Ecto neural progenitor cell (in vitro differentiated cells): ENCODE measurements around the gene PITX3.
A peak's percentile ranks its signal among the peaks of the same experiment; 100 is the strongest.
"Not testable (repeated sequence)": the region's sequence is repeated elsewhere in the genome, so short reads cannot be mapped to it uniquely, and the experiment has no call there.

Experiments
- DNase-seq: peaks from one replicate; pipeline ENCODE4 v3.0.0-alpha.2; 2018; ENCODE audit warnings: low spot score

The PITX3 gene

DNA sequence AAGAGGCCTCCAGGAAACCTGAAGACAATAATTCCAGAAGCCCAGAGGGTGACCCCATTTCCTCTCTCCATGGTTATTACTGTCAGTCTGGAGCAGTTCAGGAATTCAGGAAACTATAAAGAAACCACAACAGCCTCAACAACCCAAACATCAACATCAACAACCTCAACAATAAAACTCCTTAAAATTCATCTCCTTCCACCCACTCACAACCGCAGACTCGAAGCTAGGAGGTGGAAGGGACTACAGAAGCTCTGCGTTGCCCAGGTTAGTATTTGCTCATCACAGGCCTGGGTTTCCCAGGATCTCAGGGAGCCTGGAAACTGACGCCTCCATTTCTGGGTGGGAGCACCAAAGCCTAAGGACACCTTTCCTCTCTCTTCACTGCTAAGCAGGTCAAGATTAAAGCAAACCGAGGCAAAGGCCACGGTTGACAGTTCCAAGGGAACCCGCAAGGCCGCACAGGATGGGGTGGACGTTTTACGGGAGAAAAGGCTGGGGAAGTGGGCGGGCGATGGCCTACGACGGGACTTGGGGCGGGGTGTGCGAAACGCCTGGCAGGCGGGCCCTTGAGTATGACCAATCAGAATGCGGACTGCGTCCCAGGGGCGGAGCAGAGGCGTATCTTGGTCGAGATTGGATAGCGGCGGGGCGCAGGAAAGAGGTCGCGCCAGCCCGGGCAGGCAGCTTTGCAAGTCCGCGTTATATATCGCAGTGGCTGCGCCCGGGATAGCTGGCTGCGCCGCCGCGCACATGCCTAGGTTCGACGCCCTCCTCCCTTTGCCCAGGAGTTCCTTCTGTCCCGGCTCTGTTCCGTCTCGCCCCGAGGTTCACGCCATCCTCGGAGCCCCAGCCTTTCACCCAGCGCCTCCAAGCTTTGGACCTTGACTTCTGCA, 15.4 kb downstream of the PITX3 start, which contains the start of gene ELOVL3:
Gene ELOVL3, plus strand, starts transcription at position 654 of the 896 bp plus-strand sequence. CDS start 250 bp downstream, outside the sequence.
- DNase-seq = peak; percentile 95

DNA sequence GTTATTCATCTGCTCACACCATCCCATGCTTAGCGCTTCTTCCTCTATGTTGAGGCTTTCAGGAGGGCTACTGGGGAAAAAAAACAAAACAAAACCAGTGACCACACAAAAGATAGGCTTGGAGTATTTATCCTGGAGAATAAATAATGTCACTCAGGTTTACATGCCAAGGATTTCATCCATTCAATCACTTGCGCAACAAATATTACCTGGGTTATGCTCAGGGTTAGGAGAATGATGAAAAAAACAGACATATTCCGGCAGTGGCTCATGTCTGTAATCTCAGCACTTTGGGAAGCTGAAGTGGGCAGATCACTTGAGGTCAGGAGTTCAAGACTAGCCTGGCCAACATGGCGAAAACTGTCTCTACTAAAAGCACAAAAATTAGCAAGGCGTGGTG, 18.5 kb downstream of the PITX3 start:
- DNase-seq = no peak

DNA sequence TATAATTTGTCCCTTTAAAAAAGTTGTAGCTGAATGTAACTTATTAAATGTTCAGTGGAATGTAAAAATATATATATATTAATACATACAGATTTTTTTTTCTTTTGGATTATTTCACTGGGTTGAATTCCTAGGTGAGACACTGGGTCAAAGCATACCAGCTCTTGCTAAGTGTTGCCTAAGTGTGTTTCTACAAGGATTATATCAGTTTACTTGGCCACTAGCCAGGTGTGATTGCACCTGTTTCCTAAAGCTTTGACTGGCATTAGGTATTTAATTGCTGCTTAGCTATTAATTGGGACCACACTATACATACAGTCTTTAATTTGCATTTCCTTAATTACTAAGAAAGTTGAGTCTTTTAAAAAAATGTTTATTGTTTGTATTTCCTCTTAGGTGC, 20.7 kb downstream of the PITX3 start:
- no peak for DNase-seq

DNA sequence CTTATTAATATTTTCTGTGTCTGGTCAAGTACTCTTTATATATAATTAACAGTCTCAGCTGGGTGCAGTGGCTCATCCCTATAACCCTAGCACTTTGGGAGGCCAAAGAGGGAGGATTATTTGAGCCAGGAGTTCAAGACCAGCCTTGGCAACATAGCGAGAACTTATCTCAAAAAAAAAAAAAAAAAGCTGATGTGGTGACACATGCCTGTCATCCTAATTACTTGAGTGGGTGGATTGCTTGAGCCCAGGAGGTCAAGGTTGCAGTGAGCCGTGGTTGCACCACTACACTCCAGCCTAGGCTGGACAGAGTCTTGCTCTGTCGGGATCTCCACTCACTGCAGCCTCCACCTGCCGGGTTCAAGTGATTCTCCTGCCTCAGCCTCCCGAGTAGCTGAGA, 21.9 kb downstream of the PITX3 start:
- DNase-seq = no peak

DNA sequence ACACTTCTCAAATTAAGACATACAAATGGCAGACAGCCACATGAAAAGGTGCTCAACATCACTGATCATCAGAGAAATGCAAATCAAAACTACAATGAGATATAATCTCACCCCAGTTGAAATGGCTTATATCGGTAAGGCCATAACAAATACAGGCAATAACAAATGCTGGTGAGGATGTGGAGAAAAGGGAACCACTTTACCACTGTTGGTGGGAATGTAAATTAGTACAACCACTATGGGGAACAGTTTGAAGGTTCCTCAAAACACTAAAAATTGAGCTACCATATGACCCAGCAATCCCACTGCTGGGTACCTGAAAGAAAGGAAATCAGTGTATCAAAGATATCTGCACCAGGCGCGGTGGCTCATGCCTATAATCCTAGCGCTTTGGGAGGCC, 27.7 kb downstream of the PITX3 start:
- DNase-seq = not testable (repeated sequence)

DNA sequence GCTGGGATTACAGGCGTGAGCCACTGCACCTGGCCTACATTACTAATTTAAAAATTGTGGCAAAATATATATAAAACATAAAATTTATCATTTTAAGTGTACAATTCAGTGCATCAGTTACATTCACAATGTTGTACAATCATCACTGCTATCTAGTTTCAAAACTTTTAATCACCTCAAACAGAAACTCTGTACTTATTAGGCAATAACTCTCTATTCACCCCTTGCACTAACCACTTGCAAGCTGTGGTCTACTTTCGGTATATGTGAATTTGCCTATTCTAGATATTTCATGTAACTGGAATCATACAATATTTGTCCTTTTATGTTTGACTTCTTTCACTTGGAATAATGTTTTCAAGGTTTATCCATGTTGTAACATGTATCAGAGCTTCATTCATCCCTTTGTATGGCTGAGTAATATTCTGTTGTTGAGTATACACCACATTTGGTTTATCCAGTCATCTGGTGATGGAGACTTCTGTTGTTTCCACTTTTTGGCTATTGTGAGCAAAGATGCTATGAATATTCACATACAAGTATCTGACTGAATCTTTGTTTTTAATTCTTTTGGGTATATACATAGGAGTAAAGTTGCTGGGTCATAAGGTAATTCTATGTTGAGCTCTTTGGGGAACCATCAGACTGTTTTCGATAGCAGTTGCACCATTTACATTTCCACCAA, 29.6 kb downstream of the PITX3 start:
- no peak for DNase-seq

DNA sequence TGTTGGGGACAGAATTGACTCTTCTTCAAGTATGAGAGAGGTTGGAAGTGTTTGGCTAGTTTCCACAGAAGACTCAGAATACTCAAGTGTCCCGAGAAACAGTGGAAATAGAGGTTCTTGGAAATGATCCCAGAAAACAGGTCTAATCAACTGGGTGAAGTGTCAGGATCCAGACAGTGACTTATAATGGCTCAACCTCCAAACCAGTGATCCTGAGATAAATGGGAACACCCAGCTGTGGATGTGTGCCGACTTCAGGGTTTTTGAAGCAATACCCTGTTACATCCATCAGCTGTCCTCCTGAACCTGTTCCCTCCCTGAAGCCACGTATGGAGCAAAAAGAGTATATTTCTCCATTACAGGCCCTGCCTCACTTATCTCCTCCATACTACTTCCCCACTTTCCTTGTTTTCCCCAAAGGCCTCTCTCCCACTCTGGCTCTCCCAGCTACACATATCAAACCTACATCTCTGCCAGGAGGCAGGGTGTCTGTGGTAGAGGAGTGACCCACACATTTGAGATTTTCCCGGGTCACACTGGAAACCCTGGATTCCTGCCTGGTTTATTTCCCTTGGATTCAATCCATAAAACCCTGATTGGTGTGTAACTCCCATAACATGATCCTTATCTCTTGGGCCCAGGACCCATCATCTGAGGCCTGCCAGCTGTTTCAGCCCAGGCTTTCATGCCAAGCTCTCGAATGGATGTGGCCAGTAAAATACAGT, 32.8 kb downstream of the PITX3 start:
- no peak for DNase-seq

DNA sequence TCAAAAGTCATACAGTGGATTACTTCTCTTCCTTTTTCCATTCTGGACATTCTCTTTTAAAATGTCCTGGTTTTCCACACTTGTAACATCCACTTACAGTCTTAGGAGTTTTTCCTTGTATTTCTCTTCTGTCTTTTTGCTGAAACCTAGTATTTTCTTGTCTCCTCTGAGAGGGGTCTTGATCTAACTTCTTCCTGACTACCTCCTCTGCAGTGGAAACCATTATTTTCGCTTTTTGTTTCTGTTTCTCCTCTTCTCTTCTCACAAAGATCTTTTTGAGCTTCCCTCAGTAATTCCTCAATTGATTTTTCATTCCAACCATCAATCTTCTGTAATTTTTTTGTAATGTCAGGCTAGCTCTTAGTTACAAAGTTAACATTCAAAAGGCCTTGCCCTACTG, 38.9 kb downstream of the PITX3 start:
- no peak for DNase-seq

DNA sequence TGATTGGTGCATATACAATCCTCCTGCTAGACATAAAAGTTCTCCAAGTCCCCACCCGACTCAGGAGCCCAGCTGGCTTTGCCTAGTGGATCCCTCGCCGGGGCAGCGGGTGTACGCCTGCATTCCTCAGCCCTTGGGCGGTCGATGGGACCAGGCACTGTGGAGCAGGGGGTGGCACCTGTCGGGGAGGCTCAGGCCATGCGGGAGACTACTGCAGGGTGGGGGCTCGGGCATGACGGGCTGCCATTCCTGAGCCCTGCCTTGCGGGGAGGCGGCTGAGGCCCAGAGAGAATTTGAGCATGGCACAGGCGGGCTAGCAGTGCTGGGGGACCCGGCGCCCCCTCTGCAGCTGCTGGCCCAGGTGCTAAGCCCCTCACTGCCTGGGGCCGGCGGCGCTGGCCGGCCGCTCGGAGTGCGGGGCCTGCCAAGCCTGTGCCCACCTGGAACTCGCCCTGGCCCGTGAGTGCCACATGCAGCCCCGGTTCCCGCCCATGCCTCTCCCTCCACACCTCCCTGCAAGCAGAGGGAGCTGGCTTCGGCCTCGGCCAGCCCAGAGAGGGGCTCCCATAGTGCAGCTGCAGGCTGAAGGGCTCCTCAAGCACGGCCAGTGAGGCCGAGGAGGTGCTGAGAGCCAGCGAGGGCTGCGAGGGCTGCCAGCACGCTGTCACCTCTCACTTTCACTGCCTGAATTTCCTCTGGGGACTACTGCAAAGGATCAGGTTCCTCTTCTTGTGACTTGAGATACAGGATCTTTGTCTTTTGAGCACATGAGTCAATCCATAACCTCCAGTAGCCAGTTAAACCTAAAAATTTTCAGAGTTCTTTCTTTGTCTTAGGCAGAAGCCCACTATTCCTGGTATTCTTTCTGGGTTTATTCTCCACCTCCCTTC, 40.3 kb downstream of the PITX3 start:
- no peak for DNase-seq

DNA sequence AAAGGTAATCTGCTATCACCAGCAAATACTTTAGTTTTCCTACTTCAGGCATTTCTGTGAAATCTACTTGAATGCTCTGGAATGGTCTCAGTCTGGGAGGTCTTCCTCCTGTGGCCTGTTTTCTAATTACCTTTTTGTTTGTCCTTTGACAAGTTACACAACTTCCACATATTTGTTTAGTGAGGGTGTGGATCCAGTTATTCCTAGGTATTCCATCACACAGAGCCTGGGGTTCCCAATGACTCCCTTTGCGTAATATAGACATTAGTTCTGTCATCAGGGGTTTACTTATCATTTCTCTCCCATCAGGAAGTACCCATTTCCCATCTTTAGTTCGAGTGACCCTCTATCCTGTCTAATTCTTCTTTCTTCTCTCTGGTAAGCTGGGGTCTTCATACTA, 43.3 kb downstream of the PITX3 start:
- no peak for DNase-seq

DNA sequence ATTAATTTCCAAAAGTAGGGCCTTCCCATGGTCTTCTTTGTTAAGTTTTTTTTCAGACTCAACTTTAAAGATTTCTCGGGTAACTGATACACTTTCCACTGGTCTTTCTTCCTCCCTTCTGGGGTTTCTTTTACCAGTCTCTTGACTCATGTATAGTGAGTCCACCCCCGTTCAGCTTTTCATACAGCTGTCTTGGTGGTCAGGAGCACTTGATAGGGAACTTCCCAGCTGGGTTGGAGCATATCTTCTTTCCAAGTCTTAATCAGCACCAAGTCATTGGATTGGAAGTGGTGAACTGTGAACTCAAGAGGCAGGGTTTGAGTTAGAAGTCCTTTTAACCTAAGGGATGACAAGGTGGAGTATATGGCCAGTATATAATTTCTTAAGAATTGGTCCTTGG, 44.4 kb downstream of the PITX3 start:
- no peak for DNase-seq

DNA sequence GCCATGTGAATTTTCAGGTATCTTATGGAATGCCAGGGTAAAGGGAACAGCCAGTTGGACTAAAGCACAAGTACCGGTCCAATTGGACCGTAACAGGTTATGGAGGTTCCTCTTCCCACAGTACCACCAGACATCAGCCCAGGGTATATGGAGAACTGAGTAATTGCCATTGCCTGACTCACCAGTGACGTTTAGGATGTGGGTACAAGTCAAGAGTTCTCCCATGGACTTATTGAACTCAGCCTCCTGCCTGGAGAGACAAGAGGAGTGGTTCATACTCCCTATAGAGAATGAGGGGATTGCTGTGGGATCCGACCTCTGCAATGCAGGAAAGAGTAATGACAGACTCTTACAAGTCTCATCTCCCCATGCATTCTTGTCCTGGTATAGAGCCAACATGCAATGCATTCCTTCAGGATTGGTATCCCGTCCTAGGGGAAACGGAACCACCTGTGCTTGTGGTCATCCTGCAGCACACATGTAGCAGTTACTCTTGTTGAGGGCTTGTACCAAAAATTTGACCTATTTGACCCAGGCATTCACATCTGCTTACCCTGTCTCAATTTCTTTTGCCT, 45.9 kb downstream of the PITX3 start:
- no peak for DNase-seq

DNA sequence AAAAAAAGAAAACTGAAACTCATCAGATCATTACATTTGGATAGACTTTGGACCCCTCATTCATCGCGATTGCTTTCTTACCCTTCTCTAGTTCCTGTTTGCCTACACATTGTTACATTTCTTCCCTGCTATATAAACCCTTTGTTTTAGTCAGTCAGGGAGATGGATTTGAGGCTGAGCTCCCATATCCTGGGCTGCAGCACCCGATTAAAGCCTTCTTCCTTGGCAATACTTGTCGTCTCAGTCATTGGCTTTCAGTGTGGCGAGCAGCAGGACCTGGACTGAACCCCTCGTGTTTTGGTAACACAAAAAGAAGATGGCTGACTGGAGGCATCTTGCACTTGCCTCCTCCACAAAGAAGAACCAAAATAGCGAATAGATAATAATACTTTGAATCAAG, 49.4 kb downstream of the PITX3 start:
- DNase-seq = no peak

DNA sequence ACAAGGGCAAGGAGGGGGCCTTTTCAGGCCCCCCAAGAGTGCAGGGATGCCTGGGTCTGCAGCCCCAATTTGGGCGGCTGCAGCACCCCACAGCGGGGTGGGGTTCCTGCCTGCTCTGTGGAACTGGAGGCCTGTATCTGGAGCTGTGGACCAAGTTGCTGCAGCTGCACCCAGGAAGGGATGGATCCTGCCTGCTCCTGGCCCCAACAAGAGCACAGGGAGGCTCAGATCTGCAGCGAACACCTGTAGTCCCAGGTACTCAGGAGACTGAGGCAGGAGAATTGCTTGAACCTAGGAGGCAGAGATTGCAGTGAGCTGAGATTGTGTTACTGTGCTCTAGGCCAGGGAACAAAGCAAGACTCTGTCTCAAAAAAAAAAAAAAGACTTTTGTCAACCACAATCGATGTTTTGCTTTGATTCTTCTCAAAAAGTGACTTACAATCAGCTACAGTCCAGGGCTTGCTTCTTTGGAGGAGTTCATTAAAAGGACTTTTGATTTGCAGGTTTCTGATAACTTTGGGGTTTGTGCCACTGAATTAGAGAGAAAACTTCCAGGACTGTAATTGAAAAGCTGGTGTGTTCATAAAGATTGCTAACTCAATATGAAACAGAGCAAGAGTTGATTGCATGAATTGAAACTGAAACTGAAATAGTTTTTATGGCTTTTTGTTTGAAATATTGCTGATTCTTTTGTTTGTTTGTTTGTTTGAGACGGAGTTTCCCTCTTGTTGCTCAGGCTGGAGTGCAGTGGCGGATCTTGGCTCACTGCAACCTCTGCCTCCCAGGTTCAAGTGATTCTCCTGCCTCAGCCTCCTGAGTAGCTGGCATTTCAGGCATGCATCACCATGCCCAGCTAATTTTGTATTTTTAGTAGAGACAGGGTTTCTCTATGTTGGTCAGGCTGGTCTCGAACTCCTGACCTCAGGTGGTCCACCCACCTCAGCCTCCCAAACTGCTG, 52.1 kb downstream of the PITX3 start:
- DNase-seq = not testable (repeated sequence)

DNA sequence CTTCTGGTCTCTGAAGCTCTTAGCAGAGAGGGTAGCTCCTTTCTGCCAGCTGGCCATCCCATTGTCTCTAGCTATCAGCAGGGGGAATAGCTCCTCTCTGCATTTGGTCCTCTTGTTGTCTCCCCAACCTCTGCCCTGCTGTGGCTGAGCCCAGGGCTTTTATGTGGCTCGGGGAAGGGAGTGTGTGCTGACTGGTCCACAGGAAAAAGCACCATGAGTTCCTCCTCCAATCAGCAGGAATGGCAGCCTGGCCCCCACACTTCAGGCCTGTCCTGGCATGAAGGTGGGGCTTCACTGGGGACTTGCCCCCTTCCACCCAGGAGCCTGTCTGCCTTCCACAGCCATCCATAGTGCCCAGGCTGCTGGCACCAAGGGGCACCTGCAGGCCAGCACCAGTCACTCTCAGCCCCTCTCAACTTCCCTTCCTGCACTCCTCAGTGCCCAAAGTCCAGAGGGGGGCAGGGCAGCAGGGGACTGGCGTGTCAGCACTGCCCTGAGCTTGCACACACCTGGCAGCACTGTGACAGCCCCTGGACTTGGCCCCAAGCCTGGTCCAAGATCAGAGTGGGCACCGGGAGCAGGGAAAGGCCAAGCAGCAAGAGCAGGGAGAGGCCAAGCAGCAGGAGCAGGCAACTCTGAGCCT, 52.9 kb downstream of the PITX3 start:
- no peak for DNase-seq

DNA sequence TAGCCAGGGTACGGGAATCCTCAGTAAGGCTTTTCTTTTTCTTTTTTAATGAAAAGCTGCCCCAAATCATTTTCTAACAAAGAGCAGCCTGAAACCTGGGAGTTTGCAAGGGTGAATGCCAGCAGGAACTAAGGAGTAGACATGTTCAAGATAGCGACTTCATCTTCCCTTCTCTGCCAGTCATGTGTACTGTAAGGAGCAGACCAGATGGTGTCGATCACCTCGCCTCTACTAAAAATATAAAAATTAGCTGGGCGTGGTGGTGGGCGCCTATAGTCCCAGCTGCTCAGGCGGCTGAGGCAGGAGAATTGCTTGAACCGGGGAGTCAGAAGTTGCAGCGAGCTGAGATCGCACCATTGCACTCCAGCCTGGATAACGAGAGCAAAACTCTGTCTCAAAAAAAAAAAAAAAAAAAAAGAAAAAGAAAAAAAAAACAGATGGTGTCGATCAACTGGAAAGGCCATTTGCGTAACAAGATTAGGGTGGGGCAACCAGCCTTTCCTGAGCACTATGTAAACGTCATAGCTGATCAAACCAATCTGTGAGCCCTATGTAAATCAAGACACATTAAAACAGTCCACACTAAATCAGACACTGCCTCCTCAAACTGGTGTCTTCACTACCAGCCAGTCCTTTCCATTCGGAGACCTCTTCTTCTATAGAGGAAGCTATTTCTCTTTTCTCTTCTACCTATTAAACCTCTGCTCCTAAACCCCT, 55.3 kb downstream of the PITX3 start:
- DNase-seq = no peak

DNA sequence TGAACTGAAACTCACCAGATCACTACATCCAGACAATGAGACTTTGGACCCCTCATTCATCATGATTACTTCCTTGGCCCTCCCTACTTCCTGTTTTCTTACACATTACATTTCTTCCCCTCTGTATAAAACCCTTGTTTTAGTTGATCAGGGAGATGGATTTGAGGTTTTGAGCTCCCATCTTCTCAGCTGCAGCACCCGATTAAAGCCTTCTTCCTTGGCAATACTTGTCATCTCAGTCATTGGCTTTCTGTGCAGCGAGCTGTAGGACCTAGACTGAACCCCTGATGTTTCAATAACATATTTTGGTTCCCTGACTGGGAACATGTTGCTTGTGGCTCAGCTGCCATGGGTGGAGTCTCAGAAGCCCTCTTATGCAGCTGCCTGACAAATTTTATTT, 56.0 kb downstream of the PITX3 start:
- no peak for DNase-seq

DNA sequence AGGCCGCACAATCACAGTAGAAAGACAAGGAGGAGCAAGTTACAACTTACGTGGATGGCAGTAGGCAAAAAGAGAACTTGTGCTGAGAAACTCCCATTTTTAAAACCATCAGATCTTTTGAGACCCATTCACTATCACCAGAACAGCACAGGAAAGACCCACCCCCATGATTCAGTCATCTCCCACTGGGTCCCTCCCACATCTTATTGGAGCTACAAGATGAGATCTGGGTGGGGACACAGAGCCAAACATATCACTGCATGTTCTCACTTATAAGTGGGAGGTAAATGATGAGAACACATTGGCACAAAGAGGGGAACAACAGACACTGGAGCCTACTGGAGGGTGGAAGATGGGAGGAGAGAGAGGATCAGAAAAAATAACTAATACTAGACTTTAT, 56.7 kb downstream of the PITX3 start:
- DNase-seq = no peak
